Stimulated activated CD8-positive, alpha-beta memory T cell treated with anti-CD3 and anti-CD28 coated beads, Interleukin-4, amount 100 ng/mL, for 48 hours (primary cell): ENCODE results near the gene CTNNA3.

ENCODE experiments used
- DNase-seq: peaks from one replicate; pipeline ENCODE4 v3.0.0-alpha.2; 2020

The CTNNA3 gene

GRCh38 chr10:66723608-66724400 lies 972.2 kb downstream of the CTNNA3 start:
- no peak for DNase-seq

GRCh38 chr10:66719483-66719882 lies 976.5 kb downstream of the CTNNA3 start:
- DNase-seq = no peak

- DNase-seq = no peak
These were observed 978.6 kb downstream of the CTNNA3 start for GRCh38 chr10:66717231-66717981.

GRCh38 chr10:66714741-66715140 lies 981.3 kb downstream of the CTNNA3 start:
- DNase-seq = no peak

GRCh38 chr10:66713387-66713786 lies 982.6 kb downstream of the CTNNA3 start:
- no peak for DNase-seq

GRCh38 chr10:66698069-66698468 lies 997.9 kb downstream of the CTNNA3 start:
- DNase-seq = no peak

GRCh38 chr10:66695046-66695445 lies 1000.9 kb downstream of the CTNNA3 start:
- no peak for DNase-seq

- DNase-seq = no peak
These were observed 1011.4 kb downstream of the CTNNA3 start for GRCh38 chr10:66684581-66684980.

GRCh38 chr10:66680886-66681285 lies 1015.1 kb downstream of the CTNNA3 start:
- no peak for DNase-seq

GRCh38 chr10:66678521-66678920 lies 1017.5 kb downstream of the CTNNA3 start:
- no peak for DNase-seq

GRCh38 chr10:66673071-66673470 lies 1022.9 kb downstream of the CTNNA3 start:
- DNase-seq = no peak

GRCh38 chr10:66671562-66671961 lies 1024.4 kb downstream of the CTNNA3 start:
- DNase-seq = no peak

GRCh38 chr10:66671064-66671463 lies 1024.9 kb downstream of the CTNNA3 start:
- no peak for DNase-seq

- no peak for DNase-seq
These were observed 1039.5 kb downstream of the CTNNA3 start for GRCh38 chr10:66656499-66656898.

GRCh38 chr10:66654861-66655260 lies 1041.1 kb downstream of the CTNNA3 start:
- no peak for DNase-seq

GRCh38 chr10:66651308-66652082 lies 1044.5 kb downstream of the CTNNA3 start:
- DNase-seq = no peak

- no peak for DNase-seq
These were observed 1046.4 kb downstream of the CTNNA3 start for GRCh38 chr10:66649626-66650025.

GRCh38 chr10:66642217-66642616 lies 1053.8 kb downstream of the CTNNA3 start:
- DNase-seq = no peak

- no peak for DNase-seq
These were observed 1056.6 kb downstream of the CTNNA3 start for GRCh38 chr10:66639371-66639770.

GRCh38 chr10:66637273-66638036 lies 1058.5 kb downstream of the CTNNA3 start:
- no peak for DNase-seq

- DNase-seq = no peak
These were observed 1066.0 kb downstream of the CTNNA3 start for GRCh38 chr10:66629996-66630395.

- DNase-seq = no peak
These were observed 1068.8 kb downstream of the CTNNA3 start for GRCh38 chr10:66627156-66627555.
